ENCODE measurements around the gene HYAL1.
A peak's percentile ranks its signal among the peaks of the same experiment; 100 is the strongest.

HYAL1 gene

DNA sequence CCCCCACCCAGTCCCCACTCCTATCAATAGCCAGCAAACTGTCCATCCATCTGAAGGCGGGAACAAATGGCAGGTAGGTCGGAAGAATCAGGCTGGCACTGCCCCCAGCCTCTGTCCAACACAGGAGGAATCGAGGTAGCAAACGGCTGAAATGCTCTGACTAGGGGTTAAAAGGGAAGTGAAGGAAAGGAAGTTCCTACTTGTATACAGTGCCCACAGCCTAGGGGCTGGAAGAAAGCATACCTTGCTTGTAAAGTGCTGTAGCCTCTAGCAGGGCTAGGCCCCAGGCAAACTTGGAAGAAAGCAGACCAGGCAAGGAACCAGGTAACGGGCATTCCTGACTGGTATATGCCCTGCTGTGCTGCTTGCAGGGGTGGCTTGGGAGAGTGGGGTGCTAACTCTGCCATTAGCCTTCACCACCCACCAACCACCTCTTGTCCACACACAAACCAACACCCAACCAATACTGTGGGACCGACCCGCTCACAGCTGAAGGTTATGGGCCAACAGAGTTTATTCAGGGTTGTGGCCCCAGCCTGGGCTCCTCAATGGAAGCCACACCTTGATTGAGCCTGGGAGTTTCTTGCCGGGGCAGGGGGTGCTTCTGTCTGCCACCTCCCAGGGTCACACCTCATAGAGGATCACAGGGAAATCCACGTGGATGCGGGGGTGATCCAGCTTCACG is 22.3 kb upstream of the HYAL1 start:
- no peak for FAIRE-seq
- DNase-seq (ENCODE audit: insufficient read length, low spot score), result no peak
- TF ChIP-seq TAF1 (IDR thresholded peaks at IDR 0.05; ENCODE audit: low read depth, low read length) (no peak), PAX5 (IDR thresholded peaks at IDR 0.05; ENCODE audit: insufficient read depth, low read length, severe bottlenecking) (no peak), SPI1 (IDR thresholded peaks at IDR 0.05; ENCODE audit: low read depth, low read length) (no peak), POU2F2 (IDR thresholded peaks at IDR 0.05; ENCODE audit: low read depth, low read length) (no peak), POLR2A (IDR thresholded peaks at IDR 0.05; ENCODE audit: low read depth, low read length) (no peak), POLR2AphosphoS5 (IDR thresholded peaks at IDR 0.05; ENCODE audit: low read depth, low read length) (no peak)

DNA sequence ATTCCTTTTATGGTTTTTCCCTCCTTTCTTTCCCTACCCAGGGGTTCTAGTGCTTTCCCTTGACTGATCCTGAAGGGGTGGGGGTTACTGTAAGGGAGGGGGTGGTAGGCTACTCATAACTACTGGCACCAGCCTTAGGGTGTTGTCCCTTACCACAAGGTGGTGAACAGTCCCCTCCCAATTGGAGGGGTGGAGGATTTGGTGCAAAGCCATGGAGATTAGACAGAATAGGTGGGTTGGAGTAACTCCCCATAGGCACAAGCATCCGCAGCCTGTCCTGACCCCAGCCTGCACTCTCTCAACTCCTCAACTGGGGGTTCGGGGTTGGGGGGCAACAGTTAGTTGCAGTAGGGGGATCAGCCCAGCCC is 21.7 kb upstream of the HYAL1 start:
- FAIRE-seq (no peak), DNase-seq (ENCODE audit: insufficient read length, low spot score) (no peak)
- TF ChIP-seq POLR2AphosphoS5 (IDR thresholded peaks at IDR 0.05; ENCODE audit: low read depth, low read length) (no peak), POLR2A (IDR thresholded peaks at IDR 0.05; ENCODE audit: low read depth, low read length) (no peak), PAX5 (IDR thresholded peaks at IDR 0.05; ENCODE audit: insufficient read depth, low read length, severe bottlenecking) (no peak), SPI1 (IDR thresholded peaks at IDR 0.05; ENCODE audit: low read depth, low read length) (no peak), TAF1 (IDR thresholded peaks at IDR 0.05; ENCODE audit: low read depth, low read length) (no peak), POU2F2 (IDR thresholded peaks at IDR 0.05; ENCODE audit: low read depth, low read length) (no peak)

DNA sequence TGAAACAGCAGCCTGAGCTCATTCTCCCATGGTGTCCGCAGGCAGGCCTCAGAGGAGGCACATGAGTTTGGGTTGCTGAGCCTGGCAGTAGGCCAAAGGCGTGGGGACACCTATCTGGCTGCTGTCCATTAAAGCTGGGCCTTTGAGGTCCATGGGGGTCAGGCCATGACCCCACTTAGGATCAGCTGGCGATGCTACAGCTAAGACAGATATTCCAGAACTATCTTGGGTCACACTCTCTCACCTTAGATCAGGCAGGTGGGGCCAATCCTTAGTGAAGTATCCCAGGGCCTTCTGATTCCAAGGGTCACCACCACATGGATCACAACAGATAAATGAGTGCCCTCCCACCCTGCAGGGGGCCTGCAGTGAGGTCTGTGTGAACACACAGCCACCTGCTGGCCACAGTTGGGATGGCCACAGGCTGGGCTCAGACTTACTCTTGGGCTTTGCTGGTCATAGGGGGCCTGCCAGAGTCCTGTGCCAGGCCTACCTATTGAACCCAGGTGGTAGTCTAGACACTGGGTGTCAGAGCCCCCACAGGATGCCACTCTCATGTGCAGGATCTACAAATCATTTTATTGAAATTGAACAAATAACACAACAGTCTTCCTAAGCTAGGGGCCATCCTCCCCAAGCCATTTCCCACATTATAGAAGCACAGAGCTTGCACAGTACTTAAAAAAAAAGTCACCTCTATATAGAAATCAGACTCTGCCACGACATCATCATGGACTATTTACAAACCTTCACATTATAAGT is 21.2 kb upstream of the HYAL1 start:
- DNase-seq (ENCODE audit: insufficient read length, low spot score), result no peak
- FAIRE-seq, result peak; percentile 79

DNA sequence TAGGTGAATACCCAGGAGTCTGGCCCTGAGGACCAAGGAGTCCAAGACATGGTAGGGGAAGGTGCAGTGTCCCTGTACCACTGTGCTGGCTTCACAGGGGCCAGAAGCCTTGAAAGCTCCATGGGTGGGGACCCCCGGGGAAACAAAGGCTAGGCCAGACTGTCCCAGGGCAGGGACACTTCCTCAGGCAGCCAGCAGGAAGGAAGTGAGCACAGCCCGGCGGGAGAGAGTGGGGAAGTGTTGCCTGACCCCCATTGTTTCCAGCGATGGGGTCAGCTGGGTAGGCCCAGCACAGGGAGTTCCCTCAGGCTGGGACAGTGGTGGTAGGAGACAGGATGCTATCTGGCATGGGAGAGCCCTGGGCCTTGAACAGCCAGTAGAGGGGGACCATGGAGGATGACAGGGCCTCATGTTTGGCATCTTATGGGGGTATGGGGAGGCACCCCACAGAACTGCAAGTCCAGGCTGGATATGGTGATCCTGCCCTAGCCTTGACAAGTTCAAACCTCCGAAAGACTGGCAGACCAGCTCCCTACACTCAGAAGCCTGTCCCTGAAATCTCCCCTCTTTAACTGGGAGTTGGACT is 20.3 kb upstream of the HYAL1 start:
- DNase-seq (ENCODE audit: insufficient read length, low spot score), result no peak
- FAIRE-seq, result no peak
- no peak for TF ChIP-seq SPI1 (IDR thresholded peaks at IDR 0.05; ENCODE audit: low read depth, low read length)
- no peak for TF ChIP-seq PAX5 (IDR thresholded peaks at IDR 0.05; ENCODE audit: insufficient read depth, low read length, severe bottlenecking)
- no peak for TF ChIP-seq POLR2AphosphoS5 (IDR thresholded peaks at IDR 0.05; ENCODE audit: low read depth, low read length)
- no peak for TF ChIP-seq POLR2A (IDR thresholded peaks at IDR 0.05; ENCODE audit: low read depth, low read length)
- no peak for TF ChIP-seq TAF1 (IDR thresholded peaks at IDR 0.05; ENCODE audit: low read depth, low read length)
- TF ChIP-seq POU2F2 (IDR thresholded peaks at IDR 0.05; ENCODE audit: low read depth, low read length), result no peak

More for the DNA sequence above, 21.2 kb upstream of the HYAL1 start:
- no peak for TF ChIP-seq PAX5 (IDR thresholded peaks at IDR 0.05; ENCODE audit: insufficient read depth, low read length, severe bottlenecking)

DNA sequence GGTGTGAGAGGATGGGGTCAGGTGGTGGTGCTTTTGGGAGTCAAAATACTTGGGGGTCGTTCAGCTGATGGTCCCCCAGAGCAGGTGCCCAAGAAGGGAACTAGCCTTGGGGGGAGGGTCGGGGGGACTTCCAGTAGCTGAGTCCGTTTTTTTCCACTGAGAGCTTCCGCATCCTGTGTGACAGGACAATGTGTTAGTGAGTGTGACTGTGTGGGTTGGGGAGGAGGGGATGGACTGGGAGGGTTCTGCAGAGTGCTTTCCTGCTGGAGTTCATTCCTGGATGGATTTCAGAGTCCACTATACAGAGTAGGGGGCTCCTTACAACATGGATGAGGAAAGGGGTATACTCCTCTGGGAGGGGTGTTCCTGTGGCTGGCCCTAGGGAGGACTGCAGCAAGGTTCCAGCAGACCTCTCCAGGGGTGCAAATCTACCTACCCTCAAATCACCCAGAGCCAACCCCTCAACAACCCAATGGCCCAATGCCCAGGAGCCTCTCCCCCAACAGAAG is 19.8 kb upstream of the HYAL1 start:
- DNase-seq (ENCODE audit: insufficient read length, low spot score) (no peak), FAIRE-seq (no peak)
- TF ChIP-seq SPI1 (IDR thresholded peaks at IDR 0.05; ENCODE audit: low read depth, low read length) (no peak), TAF1 (IDR thresholded peaks at IDR 0.05; ENCODE audit: low read depth, low read length) (no peak), POU2F2 (IDR thresholded peaks at IDR 0.05; ENCODE audit: low read depth, low read length) (no peak), POLR2A (IDR thresholded peaks at IDR 0.05; ENCODE audit: low read depth, low read length) (no peak), PAX5 (IDR thresholded peaks at IDR 0.05; ENCODE audit: insufficient read depth, low read length, severe bottlenecking) (no peak), POLR2AphosphoS5 (IDR thresholded peaks at IDR 0.05; ENCODE audit: low read depth, low read length) (no peak)

DNA sequence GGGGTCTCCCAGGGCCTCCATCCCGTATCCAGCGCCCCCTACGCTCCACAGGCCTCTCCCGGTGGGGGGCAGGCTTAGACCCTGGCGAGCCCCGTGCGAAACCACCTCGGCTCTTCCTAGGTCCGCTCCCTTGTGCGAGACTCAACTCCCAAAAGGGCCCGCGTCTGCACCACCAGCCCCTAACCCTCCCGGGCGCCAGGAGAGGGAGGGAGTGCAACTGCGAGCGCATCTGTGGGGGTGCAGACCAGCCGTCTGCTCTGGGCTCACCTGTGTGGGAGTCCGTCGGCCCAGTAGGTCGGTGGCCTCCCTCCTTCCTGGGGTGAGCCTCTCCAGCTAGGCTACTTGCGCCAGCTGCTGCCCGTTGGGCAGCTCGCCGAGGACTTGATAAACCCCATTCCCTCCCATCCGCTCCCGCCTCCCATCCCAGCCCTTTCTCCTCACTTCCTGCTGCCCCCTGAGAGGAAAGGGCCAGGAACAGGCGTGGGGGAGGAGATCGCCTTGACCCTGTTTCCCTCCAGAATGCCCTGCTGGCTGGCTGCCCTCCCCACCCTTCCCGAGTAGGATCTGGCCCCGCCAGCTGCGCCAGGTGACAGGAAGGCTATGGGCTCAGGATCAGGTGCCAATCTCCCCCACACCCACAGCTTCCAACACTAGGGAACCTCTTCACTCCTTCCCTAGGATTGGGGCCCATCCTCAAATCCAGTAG is 19.2 kb upstream of the HYAL1 start, which contains the start of gene HYAL2:
TSS of gene HYAL2 (minus strand) at position 360 of the 706 bp plus-strand sequence. CDS start 2,256 bp downstream, outside the sequence.
- FAIRE-seq (no peak), DNase-seq (ENCODE audit: insufficient read length, low spot score) (no peak)
- TF ChIP-seq PAX5 (IDR thresholded peaks at IDR 0.05; ENCODE audit: insufficient read depth, low read length, severe bottlenecking) (no peak), TAF1 (IDR thresholded peaks at IDR 0.05; ENCODE audit: low read depth, low read length) (no peak), SPI1 (IDR thresholded peaks at IDR 0.05; ENCODE audit: low read depth, low read length) (no peak), POU2F2 (IDR thresholded peaks at IDR 0.05; ENCODE audit: low read depth, low read length) (no peak), POLR2AphosphoS5 (IDR thresholded peaks at IDR 0.05; ENCODE audit: low read depth, low read length) (no peak), POLR2A (IDR thresholded peaks at IDR 0.05; ENCODE audit: low read depth, low read length) (no peak)

DNA sequence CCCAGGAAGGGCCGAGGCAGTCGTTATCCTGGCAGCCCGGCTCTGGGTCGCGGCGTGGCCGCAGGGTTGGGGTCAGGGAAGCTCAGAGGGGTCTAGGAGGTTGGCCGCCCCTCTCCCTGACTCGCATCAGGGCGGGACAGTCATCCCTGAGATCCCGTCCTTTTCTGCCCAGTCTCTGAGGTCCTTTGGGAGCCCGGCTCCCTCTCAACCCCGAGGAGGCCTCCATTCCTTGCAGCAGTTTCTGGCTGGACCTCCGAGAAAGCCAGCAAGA is 18.7 kb upstream of the HYAL1 start:
- peak; percentile 56 for FAIRE-seq
- no peak for TF ChIP-seq POU2F2 (IDR thresholded peaks at IDR 0.05; ENCODE audit: low read depth, low read length)
- no peak for TF ChIP-seq TAF1 (IDR thresholded peaks at IDR 0.05; ENCODE audit: low read depth, low read length)
- no peak for TF ChIP-seq PAX5 (IDR thresholded peaks at IDR 0.05; ENCODE audit: insufficient read depth, low read length, severe bottlenecking)
- no peak for DNase-seq (ENCODE audit: insufficient read length, low spot score)

DNA sequence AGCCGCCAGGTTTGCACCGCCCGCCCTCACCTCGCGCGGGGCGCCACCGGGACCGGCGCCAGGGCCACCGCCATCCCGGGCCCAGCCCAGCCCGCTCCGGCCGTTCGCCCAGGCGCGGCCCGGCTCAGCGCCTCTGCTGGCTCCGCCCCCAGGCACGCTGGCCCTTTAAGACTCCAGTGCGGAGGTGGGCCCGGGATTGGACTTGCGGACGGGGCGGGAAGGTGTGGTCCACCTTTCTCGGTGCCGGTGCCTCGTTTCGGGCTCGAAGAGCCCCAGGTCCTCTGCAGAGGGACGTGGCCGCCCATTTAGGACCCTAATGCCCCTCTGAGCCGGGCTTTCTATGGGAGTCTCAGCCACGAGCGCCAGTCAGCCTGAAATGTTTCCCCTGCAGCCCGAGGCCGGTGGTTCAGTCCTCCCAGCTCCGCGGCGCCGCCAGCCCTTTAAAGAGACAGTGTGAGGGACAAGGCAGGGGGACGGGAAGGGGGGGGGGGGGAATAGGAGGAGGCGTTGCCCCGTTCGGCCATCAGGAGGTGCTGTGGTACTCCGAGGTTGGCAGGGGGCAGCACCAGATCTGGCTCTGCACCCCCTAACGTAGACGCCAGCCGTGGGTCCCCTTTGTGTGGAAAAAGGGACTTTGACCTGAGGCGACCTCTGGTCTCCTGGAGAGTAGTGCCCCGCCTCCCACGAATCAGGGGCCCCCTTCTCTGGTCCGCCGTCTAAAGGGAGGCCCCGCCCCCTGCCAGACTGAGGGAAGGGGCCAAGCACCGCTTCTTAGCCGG is 18.2 kb upstream of the HYAL1 start:
- FAIRE-seq, result peak; percentile 88
- peak; percentile 93 for DNase-seq (ENCODE audit: insufficient read length, low spot score)
- no peak; the same call in 1 of the 2 replicates for TF ChIP-seq POLR2AphosphoS5 (IDR thresholded peaks at IDR 0.05; ENCODE audit: low read depth, low read length)
- TF ChIP-seq POLR2A (IDR thresholded peaks at IDR 0.05; ENCODE audit: low read depth, low read length), result no peak
- TF ChIP-seq PAX5 (IDR thresholded peaks at IDR 0.05; ENCODE audit: insufficient read depth, low read length, severe bottlenecking), result no peak

DNA sequence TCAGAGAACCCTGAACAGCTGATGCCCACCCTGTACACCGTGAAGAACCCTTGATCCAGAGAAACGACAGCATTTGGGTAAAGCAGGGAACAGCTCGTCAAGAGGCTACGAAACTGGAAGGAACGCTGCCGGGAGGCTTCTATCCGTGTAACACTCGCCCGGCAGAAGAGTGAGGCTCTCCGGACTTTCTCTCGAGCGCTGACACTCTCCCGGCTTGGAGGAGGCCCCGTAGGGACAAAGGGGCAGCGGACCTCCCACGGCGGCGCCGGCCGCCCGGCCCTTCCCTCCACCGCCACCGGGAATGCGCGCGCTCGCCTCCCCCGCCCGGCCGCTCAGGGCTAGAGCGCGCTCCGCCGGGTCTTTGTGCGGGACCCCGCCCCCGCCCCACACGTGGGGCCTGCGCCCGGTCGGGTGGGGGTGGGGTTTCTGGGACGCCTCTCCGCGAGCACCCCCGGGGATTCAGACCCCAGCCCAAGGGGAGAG is 17.5 kb upstream of the HYAL1 start:
- DNase-seq (ENCODE audit: insufficient read length, low spot score), result peak; percentile 80
- TF ChIP-seq POLR2A (IDR thresholded peaks at IDR 0.05; ENCODE audit: low read depth, low read length), result no peak
- no peak for TF ChIP-seq TAF1 (IDR thresholded peaks at IDR 0.05; ENCODE audit: low read depth, low read length)
- TF ChIP-seq SPI1 (IDR thresholded peaks at IDR 0.05; ENCODE audit: low read depth, low read length), result no peak
- no peak for TF ChIP-seq POLR2AphosphoS5 (IDR thresholded peaks at IDR 0.05; ENCODE audit: low read depth, low read length)
- no peak for TF ChIP-seq PAX5 (IDR thresholded peaks at IDR 0.05; ENCODE audit: insufficient read depth, low read length, severe bottlenecking)
- TF ChIP-seq POU2F2 (IDR thresholded peaks at IDR 0.05; ENCODE audit: low read depth, low read length), result no peak
- FAIRE-seq, result no peak
